Fibroblast of lung (primary cell): Measurements from ENCODE around the gene TSHZ3.

ENCODE experiments used
- EZH2 ChIP-seq: IDR thresholded peaks from 2 replicates; pipeline ENCODE4 v1.5.1; 2012; ENCODE audit warnings: low read length, control low read depth, mild to moderate bottlenecking; ENCODE audit errors: missing control alignments
- TF ChIP-seq, protein P1 (sequence below), 2 donors: IDR thresholded peaks in 1 of 2; conservative IDR thresholded peaks in 1 of 2; 1 replicate in 1 of 2; 2 replicates in 1 of 2; pipeline ENCODE4 v1.5.1; 2011 to 2012; ENCODE audit warnings: low read length in 2 of 2, control low read depth in 1 of 2, inconsistent platforms in 1 of 2, low read depth in 1 of 2, mild to moderate bottlenecking in 1 of 2

- TF ChIP-seq, protein P1, sequence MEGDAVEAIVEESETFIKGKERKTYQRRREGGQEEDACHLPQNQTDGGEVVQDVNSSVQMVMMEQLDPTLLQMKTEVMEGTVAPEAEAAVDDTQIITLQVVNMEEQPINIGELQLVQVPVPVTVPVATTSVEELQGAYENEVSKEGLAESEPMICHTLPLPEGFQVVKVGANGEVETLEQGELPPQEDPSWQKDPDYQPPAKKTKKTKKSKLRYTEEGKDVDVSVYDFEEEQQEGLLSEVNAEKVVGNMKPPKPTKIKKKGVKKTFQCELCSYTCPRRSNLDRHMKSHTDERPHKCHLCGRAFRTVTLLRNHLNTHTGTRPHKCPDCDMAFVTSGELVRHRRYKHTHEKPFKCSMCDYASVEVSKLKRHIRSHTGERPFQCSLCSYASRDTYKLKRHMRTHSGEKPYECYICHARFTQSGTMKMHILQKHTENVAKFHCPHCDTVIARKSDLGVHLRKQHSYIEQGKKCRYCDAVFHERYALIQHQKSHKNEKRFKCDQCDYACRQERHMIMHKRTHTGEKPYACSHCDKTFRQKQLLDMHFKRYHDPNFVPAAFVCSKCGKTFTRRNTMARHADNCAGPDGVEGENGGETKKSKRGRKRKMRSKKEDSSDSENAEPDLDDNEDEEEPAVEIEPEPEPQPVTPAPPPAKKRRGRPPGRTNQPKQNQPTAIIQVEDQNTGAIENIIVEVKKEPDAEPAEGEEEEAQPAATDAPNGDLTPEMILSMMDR (conservative IDR thresholded peaks at IDR 0.05 in 1 of 2, IDR thresholded peaks at IDR 0.05 in 1 of 2; ENCODE audit: low read depth in 1 of 2, low read length in 2 of 2): no peak
- TF ChIP-seq EZH2: no peak
Observed at GRCh38 chr19:31372246-31372781, 23.1 kb upstream of the TSHZ3 start.
